HG03060 (cell line): ENCODE measurements around the gene VSIG4.
"Not testable (repeated sequence)": the region's sequence is repeated elsewhere in the genome, so short reads cannot be mapped to it uniquely, and the experiment has no call there.

Source experiments
- ATAC-seq: cut with Tn5 transposase; IDR thresholded peaks from one replicate; pipeline ENCODE4 v1.9.1; 2021; ENCODE audit warnings: low read depth, moderate number of reproducible peaks; ENCODE audit not compliant: unreplicated experiment

Gene VSIG4

DNA sequence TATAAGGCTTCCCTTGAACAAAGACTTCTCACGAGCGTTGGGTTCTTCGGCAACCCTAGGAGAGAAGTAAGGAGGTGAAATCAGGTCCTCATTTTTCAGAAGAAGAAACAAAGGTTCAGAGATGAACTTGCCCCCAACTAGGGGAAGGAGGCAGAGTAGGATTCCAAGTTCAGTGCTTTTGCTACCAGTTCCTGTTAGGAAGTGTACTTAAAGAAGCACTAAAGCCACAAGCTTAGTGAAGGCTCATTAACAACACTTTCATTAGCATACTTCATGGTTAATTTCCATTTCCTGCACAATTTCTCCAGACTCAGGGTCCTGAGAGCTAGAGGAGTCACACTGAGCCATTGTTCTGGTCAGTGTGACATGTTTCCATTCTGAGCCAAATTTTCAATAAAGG, 52.1 kb downstream of the VSIG4 start:
- ATAC-seq: no peak

DNA sequence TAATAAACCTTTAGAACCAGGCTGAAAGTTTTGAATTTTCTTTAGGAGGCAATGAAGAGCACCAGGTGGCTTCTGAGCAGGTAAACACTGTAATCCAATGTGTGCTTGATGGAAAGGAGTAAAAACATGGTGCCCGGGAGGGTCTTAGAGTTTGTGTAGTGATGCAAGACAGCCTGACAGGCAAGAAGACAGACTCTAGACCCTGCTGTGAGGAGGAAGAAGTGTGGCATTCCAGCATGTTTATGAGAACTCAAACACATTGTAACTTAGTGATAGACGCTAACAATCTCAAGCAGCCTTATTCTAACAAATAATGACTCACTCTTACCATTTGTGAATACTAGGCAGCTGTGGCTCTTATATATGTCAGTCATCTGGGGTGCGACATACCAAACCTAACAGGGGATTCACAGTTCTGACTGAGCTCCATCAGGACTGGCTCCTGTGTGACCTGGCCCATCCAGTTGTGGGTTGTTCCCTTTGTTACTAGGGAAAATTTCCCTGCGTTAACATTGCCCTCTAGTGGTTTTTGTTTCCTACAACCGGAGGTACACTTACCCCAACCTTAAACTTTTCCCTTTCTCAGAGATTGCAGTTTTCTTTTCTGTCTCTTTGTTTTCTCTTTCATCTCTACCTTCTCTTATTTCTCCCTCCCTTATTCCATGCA, 53.8 kb downstream of the VSIG4 start:
- no peak for ATAC-seq

DNA sequence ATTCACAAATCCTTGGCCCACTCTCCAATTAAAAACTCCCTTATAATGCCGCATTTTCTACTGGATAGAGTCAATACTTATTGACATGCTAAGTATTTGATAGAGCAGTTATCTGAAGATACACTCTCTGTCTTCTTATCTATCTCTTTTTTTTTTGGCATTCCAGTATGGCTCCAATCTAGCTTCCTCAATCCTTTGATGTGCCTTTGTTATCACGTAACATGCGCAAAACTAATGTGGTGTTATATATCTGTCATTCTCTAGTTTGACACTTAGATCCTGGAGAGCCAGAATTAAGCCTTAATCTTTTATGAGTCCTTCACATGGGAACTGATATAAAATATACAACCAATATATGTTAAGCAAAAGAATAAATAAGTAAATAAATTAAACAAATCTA, 54.7 kb downstream of the VSIG4 start:
- no peak for ATAC-seq

GRCh38 chrX:65977161-65977560, 62.7 kb downstream of the VSIG4 start:
- ATAC-seq: not testable (repeated sequence)

DNA sequence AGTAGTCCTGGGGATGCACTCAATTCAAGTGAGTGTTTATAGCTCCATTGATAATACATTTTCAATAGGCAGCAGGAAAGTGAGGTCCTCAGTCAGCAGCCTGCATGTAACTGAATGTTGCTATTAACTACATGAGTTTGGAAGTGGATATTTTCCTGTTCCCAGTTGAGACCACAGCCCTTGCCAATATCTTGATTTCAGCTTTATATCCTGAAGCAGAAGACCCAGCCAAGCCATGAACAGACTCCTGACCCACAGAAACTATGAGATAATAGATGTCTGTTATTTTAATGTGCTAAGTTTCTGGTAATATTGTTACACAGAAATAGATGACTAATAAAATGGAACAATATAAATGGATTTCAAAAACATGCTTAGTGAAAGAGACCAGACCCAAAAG, 63.7 kb downstream of the VSIG4 start:
- no peak for ATAC-seq

DNA sequence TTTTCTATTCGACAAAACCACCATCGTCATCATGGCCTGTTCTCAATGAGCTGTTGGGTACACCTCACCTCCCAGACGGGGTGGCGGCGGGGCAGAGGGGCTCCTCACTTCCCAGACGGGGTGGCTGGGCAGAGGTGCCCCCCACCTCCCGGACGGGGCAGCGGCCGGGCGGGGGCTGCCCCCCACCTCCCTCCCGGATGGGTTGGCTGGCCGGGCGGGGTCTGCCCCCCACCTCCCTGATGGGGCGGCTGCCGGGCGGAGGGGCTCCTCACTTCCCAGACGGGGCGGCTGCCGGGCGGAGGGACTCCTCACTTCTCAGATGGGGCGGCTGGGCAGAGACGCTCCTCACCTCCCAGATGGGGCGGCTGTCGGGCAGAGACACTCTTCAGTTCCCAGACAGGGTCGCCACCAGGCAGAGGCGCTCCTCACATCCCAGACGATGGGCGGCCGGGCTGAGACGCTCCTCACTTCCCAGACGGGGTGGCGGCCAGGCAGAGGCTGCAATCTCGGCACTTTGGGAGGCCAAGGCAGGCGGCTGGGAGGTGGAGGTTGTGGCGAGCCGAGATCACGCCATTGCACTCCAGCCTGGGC, 64.6 kb downstream of the VSIG4 start:
- ATAC-seq: not testable (repeated sequence)
